Astrocyte (in vitro differentiated cells and primary cell): ENCODE results near the gene METTL8. TPM values are rescaled to one million over a fixed set of nuclear protein-coding genes. Genes with fewer than 3 reads are reported as not detected.

Experiments used
- DNase-seq: peaks from one replicate; pipeline ENCODE4 v3.0.0-alpha.2; 2010; ENCODE audit warnings: low read depth
- FAIRE-seq: peaks from 2 replicates; lab custom pipeline; 2011; peaks lifted over from hg19 to GRCh38; lab: Jason Lieb, UNC
- H2AFZ ChIP-seq: 2 replicates; pipeline ENCODE4 v1.6.0; 2012; ENCODE audit warnings: low read depth, low read length, inconsistent platforms
- H3K27ac ChIP-seq: 2 replicates; pipeline ENCODE4 v1.5.1; 2011; ENCODE audit warnings: low read depth, low read length, inconsistent platforms
- H3K27me3 ChIP-seq: 2 replicates; pipeline ENCODE4 v1.6.0; 2011; ENCODE audit warnings: low read length, inconsistent platforms; ENCODE audit not compliant: insufficient read depth
- H3K36me3 ChIP-seq: 2 replicates; pipeline ENCODE4 v1.5.1; 2011; ENCODE audit warnings: low read length, inconsistent platforms; ENCODE audit not compliant: insufficient read depth
- H3K4me1 ChIP-seq: 2 replicates; pipeline ENCODE4 v1.5.1; 2011; ENCODE audit warnings: low read length, inconsistent platforms; ENCODE audit not compliant: insufficient read depth
- H3K4me2 ChIP-seq: 2 replicates; pipeline ENCODE4 v1.6.0; 2012; ENCODE audit warnings: low read length, inconsistent platforms
- H3K4me3 ChIP-seq: 2 replicates; pipeline ENCODE4 v1.5.1; 2011; ENCODE audit warnings: low read depth, mild to moderate bottlenecking, low read length, inconsistent platforms; ENCODE audit not compliant: insufficient read depth
- H3K79me2 ChIP-seq: 2 replicates; pipeline ENCODE4 v1.6.0; 2012; ENCODE audit warnings: mild to moderate bottlenecking, low read length, inconsistent platforms; ENCODE audit not compliant: insufficient read depth
- H3K9ac ChIP-seq: 2 replicates; pipeline ENCODE4 v1.6.0; 2012; ENCODE audit warnings: mild to moderate bottlenecking, low read length, inconsistent platforms
- H3K9me3 ChIP-seq: 2 replicates; pipeline ENCODE4 v1.5.1; 2012; ENCODE audit warnings: low read depth, mild to moderate bottlenecking, low read length, inconsistent platforms; ENCODE audit not compliant: insufficient read depth
- H4K20me1 ChIP-seq: 2 replicates; pipeline ENCODE4 v1.6.0; 2012; ENCODE audit warnings: low read length, inconsistent platforms; ENCODE audit not compliant: insufficient read depth
- H3K27ac Mint-ChIP-seq: one replicate; pipeline ENCODE4 v1.8.0; 2021; ENCODE audit warnings: mild to moderate bottlenecking, mixed read lengths; ENCODE audit not compliant: unreplicated experiment
- H3K27me3 Mint-ChIP-seq: one replicate; pipeline ENCODE4 v1.8.0; 2021; ENCODE audit warnings: low read depth, mixed read lengths; ENCODE audit not compliant: unreplicated experiment
- H3K36me3 Mint-ChIP-seq: one replicate; pipeline ENCODE4 v1.8.0; 2021; ENCODE audit warnings: low read depth, mixed read lengths; ENCODE audit not compliant: unreplicated experiment
- H3K4me1 Mint-ChIP-seq: one replicate; pipeline ENCODE4 v1.8.0; 2021; ENCODE audit warnings: low read depth, mixed read lengths; ENCODE audit not compliant: unreplicated experiment
- H3K4me3 Mint-ChIP-seq: one replicate; pipeline ENCODE4 v1.8.0; 2021; ENCODE audit warnings: mild to moderate bottlenecking, moderate library complexity, mixed read lengths; ENCODE audit not compliant: unreplicated experiment
- H3K9me3 Mint-ChIP-seq: one replicate; pipeline ENCODE4 v1.8.0; 2021; ENCODE audit warnings: mild to moderate bottlenecking, mixed read lengths; ENCODE audit not compliant: unreplicated experiment
- EZH2 ChIP-seq: IDR thresholded peaks from 2 replicates; pipeline ENCODE4 v1.6.1; 2012; ENCODE audit warnings: mild to moderate bottlenecking, low read length, inconsistent platforms; ENCODE audit not compliant: insufficient read depth
- total RNA-seq: library from RNA; stranded (reverse); gene quantifications from 2 replicates; pipeline ENCODE4 v1.2.1, GENCODE V29; 2021
- TF ChIP-seq, protein P1 (sequence below): IDR thresholded peaks from 2 replicates; pipeline ENCODE4 v1.5.1; 2011; ENCODE audit warnings: low read depth, mild to moderate bottlenecking, inconsistent platforms, low read length, moderate library complexity; ENCODE audit not compliant: insufficient read depth

METTL8 gene
- total RNA-seq, 1 donor from 2014 or later, result 40.4 TPM

DNA sequence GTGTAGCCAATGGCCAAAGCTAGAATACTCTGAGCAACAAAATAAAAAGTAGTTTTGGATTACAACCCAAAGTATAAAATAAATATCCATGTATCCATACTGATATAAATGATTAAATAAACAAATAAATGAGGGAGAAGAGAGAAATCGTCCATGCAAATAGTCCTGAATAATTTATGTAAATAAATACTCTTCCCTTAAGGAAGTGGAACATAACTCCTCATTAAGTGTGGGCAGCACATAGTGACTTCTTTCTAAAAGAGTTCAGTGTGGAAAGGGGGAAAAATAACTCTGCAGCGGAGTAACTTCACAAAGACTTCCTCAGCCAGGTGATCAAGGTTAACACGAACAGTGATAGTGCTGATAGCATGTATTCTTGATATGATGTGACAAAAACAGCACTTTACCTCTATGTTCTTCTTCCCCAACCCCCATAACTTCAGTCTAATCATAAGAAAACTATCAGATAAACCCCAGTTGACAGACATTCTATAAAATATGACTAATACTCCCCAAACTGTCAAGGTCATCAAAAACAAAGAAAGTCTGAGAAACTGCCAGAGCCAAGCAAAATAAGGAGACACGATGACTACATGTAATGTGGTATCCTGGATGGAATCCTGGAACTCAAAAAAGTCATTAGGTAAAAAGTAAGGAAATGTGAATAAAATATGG lies 30.7 kb downstream of the METTL8 start:
- H3K9me3 ChIP-seq, result peaks cover 6% of the 10 kb centered on the region
- H3K4me1 ChIP-seq, result peaks cover 25% of the 10 kb centered on the region
- Mint-ChIP-seq H3K27me3 (no peaks in the 10 kb centered on the region), H3K4me1 (peaks cover 23% of the 10 kb centered on the region), H3K27ac (peak overlapping the region; percentile 21), H3K4me3 (no peak overlapping the region), H3K9me3 (peaks cover 2% of the 10 kb centered on the region), H3K36me3 (peaks cover 5% of the 10 kb centered on the region)
- H3K4me2 ChIP-seq, result peak overlapping the region; percentile 66
- H3K27ac ChIP-seq, result peak overlapping the region; percentile 58
- DNase-seq, result peak; percentile 66
- no peak overlapping the region for H3K9ac ChIP-seq
- H3K36me3 ChIP-seq, result no peaks in the 10 kb centered on the region
- no peak overlapping the region for H2AFZ ChIP-seq
- H3K4me3 ChIP-seq, result peak overlapping the region; percentile 20
- peak; percentile 56 for FAIRE-seq
- TF ChIP-seq, protein P1, sequence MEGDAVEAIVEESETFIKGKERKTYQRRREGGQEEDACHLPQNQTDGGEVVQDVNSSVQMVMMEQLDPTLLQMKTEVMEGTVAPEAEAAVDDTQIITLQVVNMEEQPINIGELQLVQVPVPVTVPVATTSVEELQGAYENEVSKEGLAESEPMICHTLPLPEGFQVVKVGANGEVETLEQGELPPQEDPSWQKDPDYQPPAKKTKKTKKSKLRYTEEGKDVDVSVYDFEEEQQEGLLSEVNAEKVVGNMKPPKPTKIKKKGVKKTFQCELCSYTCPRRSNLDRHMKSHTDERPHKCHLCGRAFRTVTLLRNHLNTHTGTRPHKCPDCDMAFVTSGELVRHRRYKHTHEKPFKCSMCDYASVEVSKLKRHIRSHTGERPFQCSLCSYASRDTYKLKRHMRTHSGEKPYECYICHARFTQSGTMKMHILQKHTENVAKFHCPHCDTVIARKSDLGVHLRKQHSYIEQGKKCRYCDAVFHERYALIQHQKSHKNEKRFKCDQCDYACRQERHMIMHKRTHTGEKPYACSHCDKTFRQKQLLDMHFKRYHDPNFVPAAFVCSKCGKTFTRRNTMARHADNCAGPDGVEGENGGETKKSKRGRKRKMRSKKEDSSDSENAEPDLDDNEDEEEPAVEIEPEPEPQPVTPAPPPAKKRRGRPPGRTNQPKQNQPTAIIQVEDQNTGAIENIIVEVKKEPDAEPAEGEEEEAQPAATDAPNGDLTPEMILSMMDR, result no peak
- no peak for TF ChIP-seq EZH2
- no peaks in the 10 kb centered on the region for H4K20me1 ChIP-seq
- peaks cover 3% of the 10 kb centered on the region for H3K79me2 ChIP-seq
- no peaks in the 10 kb centered on the region for H3K27me3 ChIP-seq

DNA sequence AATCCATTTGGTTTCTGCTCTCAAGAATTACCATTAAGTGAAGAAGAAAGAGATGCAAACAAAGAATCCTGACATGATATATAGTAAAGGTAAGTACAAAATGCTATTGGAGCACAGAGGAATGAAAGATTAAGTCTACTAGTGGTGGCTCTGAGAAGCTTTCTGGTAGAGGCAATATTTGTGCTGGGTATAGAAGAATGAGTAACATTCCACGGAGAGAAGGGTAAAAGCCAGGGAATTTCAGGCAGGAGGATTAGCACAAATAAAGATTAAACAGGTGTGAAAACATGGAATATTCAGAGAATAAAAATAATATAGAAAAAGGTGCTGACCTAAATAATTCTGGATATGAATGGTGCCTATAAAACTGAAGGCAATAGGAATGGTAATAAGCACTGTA lies 31.8 kb downstream of the METTL8 start:
- peaks cover 23% of the 10 kb centered on the region for H3K4me1 Mint-ChIP-seq
- H3K4me3 Mint-ChIP-seq, result no peak overlapping the region
- no peaks in the 10 kb centered on the region for H4K20me1 ChIP-seq
- peaks cover 2% of the 10 kb centered on the region for H3K9me3 Mint-ChIP-seq
- H3K9me3 ChIP-seq, result peaks cover 6% of the 10 kb centered on the region
- H3K36me3 Mint-ChIP-seq, result peaks cover 6% of the 10 kb centered on the region
- DNase-seq, result no peak
- no peak overlapping the region for H3K27ac Mint-ChIP-seq
- H3K27me3 Mint-ChIP-seq, result no peaks in the 10 kb centered on the region
- FAIRE-seq, result no peak
- H3K4me1 ChIP-seq, result peaks cover 25% of the 10 kb centered on the region
- no peak overlapping the region for H3K27ac ChIP-seq
- no peaks in the 10 kb centered on the region for H3K27me3 ChIP-seq
- no peak overlapping the region for H2AFZ ChIP-seq
- H3K4me3 ChIP-seq, result no peak overlapping the region
- no peaks in the 10 kb centered on the region for H3K79me2 ChIP-seq
- H3K9ac ChIP-seq, result no peak overlapping the region
- H3K36me3 ChIP-seq, result no peaks in the 10 kb centered on the region
- no peak overlapping the region for H3K4me2 ChIP-seq
- TF ChIP-seq EZH2, result no peak
- TF ChIP-seq, protein P1, result no peak

DNA sequence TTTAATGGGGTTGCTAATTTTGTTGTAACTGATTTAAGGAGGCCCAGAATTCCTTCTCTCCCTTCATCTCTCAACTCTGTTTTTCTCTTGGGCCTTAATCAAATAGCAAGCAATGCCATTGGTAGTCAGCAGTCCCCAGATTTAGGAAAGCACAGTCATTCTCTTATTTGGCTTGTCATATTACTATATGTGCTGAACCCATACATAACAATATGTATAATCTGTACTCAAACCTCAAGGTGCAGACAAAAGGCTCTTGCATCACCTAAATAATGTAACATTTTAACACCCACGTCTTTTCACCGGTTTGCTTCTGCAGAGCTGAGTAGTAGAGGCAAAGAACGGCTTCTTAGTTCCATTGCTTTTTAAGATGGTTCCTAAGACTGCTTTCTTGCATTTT lies 33.4 kb downstream of the METTL8 start:
- Mint-ChIP-seq H3K36me3 (peaks cover 4% of the 10 kb centered on the region), H3K4me3 (no peak overlapping the region), H3K27me3 (no peaks in the 10 kb centered on the region), H3K27ac (no peak overlapping the region), H3K4me1 (peaks cover 22% of the 10 kb centered on the region), H3K9me3 (peaks cover 2% of the 10 kb centered on the region)
- peaks cover 25% of the 10 kb centered on the region for H3K4me1 ChIP-seq
- no peaks in the 10 kb centered on the region for H3K79me2 ChIP-seq
- no peak overlapping the region for H3K4me3 ChIP-seq
- peaks cover 6% of the 10 kb centered on the region for H3K9me3 ChIP-seq
- no peaks in the 10 kb centered on the region for H4K20me1 ChIP-seq
- no peak overlapping the region for H3K27ac ChIP-seq
- no peak overlapping the region for H3K4me2 ChIP-seq
- no peak for DNase-seq
- no peak overlapping the region for H3K9ac ChIP-seq
- TF ChIP-seq, protein P1, result no peak
- TF ChIP-seq EZH2, result no peak
- no peak for FAIRE-seq
- H3K36me3 ChIP-seq, result no peaks in the 10 kb centered on the region
- no peaks in the 10 kb centered on the region for H3K27me3 ChIP-seq
- no peak overlapping the region for H2AFZ ChIP-seq
